Ascending aorta (tissue), 2 donors: ENCODE data around the gene RBM38. TPM values are rescaled to one million over a fixed set of nuclear protein-coding genes. Genes with fewer than 3 reads are reported as not detected.

Experiments
- DNase-seq, 2 donors: peaks; one replicate each; pipeline ENCODE4 v3.0.0-alpha.2; 2019; ENCODE audit warnings: low spot score in 2 of 2
- H3K27ac ChIP-seq, 2 donors: fragments of 200-600 bp; sonication (generic); one replicate each; pipeline ENCODE4 v1.5.1; 2016 to 2017; ENCODE audit warnings: mild to moderate bottlenecking in 1 of 2
- H3K27me3 ChIP-seq: fragments of 200-600 bp; sonication (generic); one replicate; pipeline ENCODE4 v1.5.1; 2017
- H3K36me3 ChIP-seq, 2 donors: fragments of 200-600 bp; sonication (generic); one replicate each; pipeline ENCODE4 v1.5.1; 2016
- H3K4me1 ChIP-seq, 2 donors: fragments of 200-600 bp; sonication (generic); one replicate each; pipeline ENCODE4 v1.5.1; 2016 to 2017; ENCODE audit warnings: mild to moderate bottlenecking in 1 of 2
- H3K4me3 ChIP-seq, 2 donors: fragments of 200-600 bp; sonication (generic); one replicate each; pipeline ENCODE4 v1.5.1; 2016 to 2017; ENCODE audit warnings: mild to moderate bottlenecking in 1 of 2
- H3K9me3 ChIP-seq, 2 donors: fragments of 200-600 bp; sonication (generic); one replicate each; pipeline ENCODE4 v1.5.1; 2016
- CTCF ChIP-seq, 3 experiments: fragments of 200-600 bp in 2 of 3; fragments of 450-650 bp in 1 of 3; sonication (generic) in 2 of 3; IDR thresholded peaks; one replicate each; pipeline ENCODE4 v1.5.1; 2016 to 2019; ENCODE audit warnings: antibody characterized with exemption in 3 of 3, mild to moderate bottlenecking in 1 of 3, moderate library complexity in 1 of 3
- intact Hi-C: fragments of 100-400 bp; cut with DNase I; formaldehyde crosslinking; loops from one replicate; pipeline ENCODE4 v1.15.1; 2023
- total RNA-seq: library from RNA; depleted of rRNA; stranded (reverse); fragments of >200 nt; gene quantifications from one replicate; pipeline ENCODE4 v1.1.0, GENCODE V29; 2016

The RBM38 gene
- total RNA-seq, 1 donor from 2014 or later = 24.6 TPM

- Histone ChIP-seq H3K4me3 (no peak overlapping the region), H3K27me3 (no peaks in the 10 kb centered on the region), H3K27ac (no peak overlapping the region), H3K36me3 (peaks cover 51 to 74% of the 10 kb centered on the region in 2 donors), H3K4me1 (peaks cover 9 to 30% of the 10 kb centered on the region in 2 donors), H3K9me3 (no peaks in the 10 kb centered on the region)
- DNase-seq = no peak
- intact Hi-C loops = no loop called here
- TF ChIP-seq CTCF (IDR thresholded peaks at IDR 0.05) = no peak
Observed at GRCh38 chr20:57401565-57401918, 10.3 kb downstream of the RBM38 start.

- H3K27me3 ChIP-seq = no peaks in the 10 kb centered on the region
- intact Hi-C loops = no loop called here
- DNase-seq = no peak
- no peaks in the 10 kb centered on the region for H3K9me3 ChIP-seq
- no peak overlapping the region for H3K27ac ChIP-seq
- no peak overlapping the region for H3K4me3 ChIP-seq
- TF ChIP-seq CTCF (IDR thresholded peaks at IDR 0.05) = no peak
- peaks cover 45 to 73% of the 10 kb centered on the region in 2 donors for H3K36me3 ChIP-seq
- peaks cover 9 to 21% of the 10 kb centered on the region in 2 donors for H3K4me1 ChIP-seq
Observed at GRCh38 chr20:57402206-57403125, 11.3 kb downstream of the RBM38 start.

GRCh38 chr20:57403216-57403615, 12.0 kb downstream of the RBM38 start:
- Histone ChIP-seq H3K36me3 (peaks cover 49 to 80% of the 10 kb centered on the region in 2 donors), H3K4me1 (peaks cover 16 to 27% of the 10 kb centered on the region in 2 donors), H3K9me3 (no peaks in the 10 kb centered on the region), H3K27ac (no peak overlapping the region), H3K4me3 (no peak overlapping the region), H3K27me3 (no peaks in the 10 kb centered on the region)
- intact Hi-C loops = no loop called here
- no peak for TF ChIP-seq CTCF (IDR thresholded peaks at IDR 0.05)
- no peak for DNase-seq

- no peak for TF ChIP-seq CTCF (IDR thresholded peaks at IDR 0.05)
- intact Hi-C loops = no loop called here
- no peak for DNase-seq
- Histone ChIP-seq H3K36me3 (peaks cover 49 to 82% of the 10 kb centered on the region in 2 donors), H3K27ac (no peak overlapping the region), H3K4me1 (peaks cover 19 to 27% of the 10 kb centered on the region in 2 donors), H3K4me3 (no peak overlapping the region), H3K27me3 (no peaks in the 10 kb centered on the region), H3K9me3 (no peaks in the 10 kb centered on the region)
Observed at GRCh38 chr20:57404006-57404405, 12.8 kb downstream of the RBM38 start.

- TF ChIP-seq CTCF (IDR thresholded peaks at IDR 0.05) = no peak
- H3K27ac ChIP-seq = no peak overlapping the region
- intact Hi-C loops = no loop called here
- H3K36me3 ChIP-seq = peaks cover 52 to 82% of the 10 kb centered on the region in 2 donors
- H3K9me3 ChIP-seq = no peaks in the 10 kb centered on the region
- no peak overlapping the region for H3K4me3 ChIP-seq
- no peaks in the 10 kb centered on the region for H3K27me3 ChIP-seq
- peaks cover 16 to 27% of the 10 kb centered on the region in 2 donors for H3K4me1 ChIP-seq
- DNase-seq = no peak
Observed at GRCh38 chr20:57404419-57405072, 13.3 kb downstream of the RBM38 start.
